Measurements from ENCODE around the gene IL1R2. TPM values are rescaled to one million over a fixed set of nuclear protein-coding genes. Genes with fewer than 3 reads are reported as not detected.

The IL1R2 gene
- total RNA-seq, 2 donors from 2014 or later: 0.73 TPM; not detected in 1

- no peak for DNase-seq
- Mint-ChIP-seq H3K9me3 (no peaks in the 10 kb centered on the region), H3K4me3 (no peak overlapping the region), H3K4me1 (peaks cover 14% of the 10 kb centered on the region), H3K36me3 (ENCODE audit: low read depth) (no peaks in the 10 kb centered on the region), H3K27ac (no peak overlapping the region), H3K27me3 (ENCODE audit: insufficient read depth) (no peaks in the 10 kb centered on the region)
- no peaks in the 10 kb centered on the region for H3K9me3 ChIP-seq (ENCODE audit: control insufficient read depth, low read length)
- H3K27ac ChIP-seq (ENCODE audit: low read depth, low read length): no peak overlapping the region
- H3K36me3 ChIP-seq (ENCODE audit: control insufficient read depth, insufficient read depth, low read length): no peaks in the 10 kb centered on the region
- H3K9ac ChIP-seq (ENCODE audit: extremely low read depth, low read length, poor library complexity, severe bottlenecking): no peak overlapping the region
- H3K4me3 ChIP-seq (ENCODE audit: low read length): no peak overlapping the region
- no peak for TF ChIP-seq CTCF (conservative IDR thresholded peaks at IDR 0.05)
- H3K4me1 ChIP-seq (ENCODE audit: control insufficient read depth, insufficient read depth, low read length): no peaks in the 10 kb centered on the region
- 76 to 79% methylated on average over 3 to 8 of the region's 8 CpGs for WGBS, 2 experiments (ENCODE audit: insufficient coverage in 1 of 2, insufficient read length in 1 of 2)
- no peaks in the 10 kb centered on the region for H3K27me3 ChIP-seq (ENCODE audit: control insufficient read depth, insufficient read depth, low read length, poor library complexity, severe bottlenecking)
Measured at GRCh38 chr2:102069311-102069974, 77.7 kb downstream of the IL1R2 start.

- H3K4me3 ChIP-seq (ENCODE audit: low read length): no peak overlapping the region
- H3K27ac ChIP-seq (ENCODE audit: low read depth, low read length): no peak overlapping the region
- H3K27me3 ChIP-seq (ENCODE audit: control insufficient read depth, insufficient read depth, low read length, poor library complexity, severe bottlenecking): no peaks in the 10 kb centered on the region
- Mint-ChIP-seq H3K27me3 (ENCODE audit: insufficient read depth) (no peaks in the 10 kb centered on the region), H3K27ac (no peak overlapping the region), H3K9me3 (no peaks in the 10 kb centered on the region), H3K4me1 (peaks cover 14% of the 10 kb centered on the region), H3K4me3 (no peak overlapping the region), H3K36me3 (ENCODE audit: low read depth) (no peaks in the 10 kb centered on the region)
- WGBS, 2 experiments (ENCODE audit: insufficient coverage in 1 of 2, insufficient read length in 1 of 2): 75 to 92% methylated on average over 1 to 8 of the region's 8 CpGs
- no peak for TF ChIP-seq CTCF (conservative IDR thresholded peaks at IDR 0.05)
- no peak overlapping the region for H3K9ac ChIP-seq (ENCODE audit: extremely low read depth, low read length, poor library complexity, severe bottlenecking)
- H3K9me3 ChIP-seq (ENCODE audit: control insufficient read depth, low read length): no peaks in the 10 kb centered on the region
- no peaks in the 10 kb centered on the region for H3K4me1 ChIP-seq (ENCODE audit: control insufficient read depth, insufficient read depth, low read length)
- no peak for DNase-seq
- no peaks in the 10 kb centered on the region for H3K36me3 ChIP-seq (ENCODE audit: control insufficient read depth, insufficient read depth, low read length)
Measured at GRCh38 chr2:102070058-102070642, 78.4 kb downstream of the IL1R2 start.

GRCh38 chr2:102072741-102073140 lies 81.0 kb downstream of the IL1R2 start:
- Mint-ChIP-seq H3K4me1 (peaks cover 14% of the 10 kb centered on the region), H3K27me3 (ENCODE audit: insufficient read depth) (no peaks in the 10 kb centered on the region), H3K9me3 (peaks cover 2% of the 10 kb centered on the region), H3K4me3 (no peak overlapping the region), H3K27ac (no peak overlapping the region), H3K36me3 (ENCODE audit: low read depth) (no peaks in the 10 kb centered on the region)
- Histone ChIP-seq H3K4me3 (ENCODE audit: low read length) (no peak overlapping the region), H3K27ac (ENCODE audit: low read depth, low read length) (no peak overlapping the region), H3K27me3 (ENCODE audit: control insufficient read depth, insufficient read depth, low read length, poor library complexity, severe bottlenecking) (no peaks in the 10 kb centered on the region), H3K9me3 (ENCODE audit: control insufficient read depth, low read length) (no peaks in the 10 kb centered on the region), H3K4me1 (ENCODE audit: control insufficient read depth, insufficient read depth, low read length) (no peaks in the 10 kb centered on the region), H3K9ac (ENCODE audit: extremely low read depth, low read length, poor library complexity, severe bottlenecking) (no peak overlapping the region), H3K36me3 (ENCODE audit: control insufficient read depth, insufficient read depth, low read length) (no peaks in the 10 kb centered on the region)
- DNase-seq: no peak
- 88 to 94% methylated on average over 5 of the region's 5 CpGs for WGBS, 2 experiments (ENCODE audit: insufficient coverage in 1 of 2, insufficient read length in 1 of 2)
- TF ChIP-seq CTCF (conservative IDR thresholded peaks at IDR 0.05): no peak

All from endodermal cell (in vitro differentiated cells).